Measurements from ENCODE around the gene FREM2. TPM values are rescaled to one million over a fixed set of nuclear protein-coding genes. Genes with fewer than 3 reads are reported as not detected.

The FREM2 gene
- polyA plus RNA-seq, 1 experiment: not detected

GRCh38 chr13:38730332-38730731, 43.5 kb downstream of the FREM2 start:
- Histone ChIP-seq H3K4me3 (ENCODE audit: low read depth, low read length) (no peak overlapping the region), H3K27me3 (ENCODE audit: control insufficient read depth, insufficient read depth, low read length) (no peaks in the 10 kb centered on the region), H3K36me3 (ENCODE audit: control insufficient read depth, insufficient read depth, low read length) (no peaks in the 10 kb centered on the region)
- POLR2A ChIA-PET: no interaction called here
- no peak for TF ChIP-seq CTCF (IDR thresholded peaks at IDR 0.05; ENCODE audit: insufficient read depth, low read depth, low read length)
- no peak for DNase-seq (ENCODE audit: low read depth)
- CTCF ChIA-PET: no interaction called here

- POLR2A ChIA-PET: no interaction called here
- DNase-seq (ENCODE audit: low read depth): no peak
- no peaks in the 10 kb centered on the region for H3K27me3 ChIP-seq (ENCODE audit: control insufficient read depth, insufficient read depth, low read length)
- no peak overlapping the region for H3K4me3 ChIP-seq (ENCODE audit: low read depth, low read length)
- CTCF ChIA-PET: no interaction called here
- H3K36me3 ChIP-seq (ENCODE audit: control insufficient read depth, insufficient read depth, low read length): no peaks in the 10 kb centered on the region
- no peak for TF ChIP-seq CTCF (IDR thresholded peaks at IDR 0.05; ENCODE audit: insufficient read depth, low read depth, low read length)
Measured at GRCh38 chr13:38733146-38733545, 46.3 kb downstream of the FREM2 start.

GRCh38 chr13:38735665-38736440, 49.0 kb downstream of the FREM2 start:
- Histone ChIP-seq H3K4me3 (ENCODE audit: low read depth, low read length) (no peak overlapping the region), H3K27me3 (ENCODE audit: control insufficient read depth, insufficient read depth, low read length) (no peaks in the 10 kb centered on the region), H3K36me3 (ENCODE audit: control insufficient read depth, insufficient read depth, low read length) (no peaks in the 10 kb centered on the region)
- ChIA-PET POLR2A (no interaction called here), CTCF (interaction anchor here (1.0 kb wide), 1 partner anchor 11 kb away, joined by 3 read pairs; no protein-coding TSS in a partner anchor)
- TF ChIP-seq CTCF (IDR thresholded peaks at IDR 0.05; ENCODE audit: insufficient read depth, low read depth, low read length): no peak
- no peak for DNase-seq (ENCODE audit: low read depth)

GRCh38 chr13:38743466-38743865, 56.6 kb downstream of the FREM2 start:
- H3K4me3 ChIP-seq (ENCODE audit: low read depth, low read length): no peak overlapping the region
- CTCF ChIA-PET: interaction anchor here (1.5 to 2.0 kb wide), 2 partner anchors 16 to 21 kb away, joined by 3 to 5 read pairs; no protein-coding TSS in a partner anchor
- H3K27me3 ChIP-seq (ENCODE audit: control insufficient read depth, insufficient read depth, low read length): no peaks in the 10 kb centered on the region
- H3K36me3 ChIP-seq (ENCODE audit: control insufficient read depth, insufficient read depth, low read length): no peaks in the 10 kb centered on the region
- POLR2A ChIA-PET: no interaction called here
- DNase-seq (ENCODE audit: low read depth): no peak
- no peak for TF ChIP-seq CTCF (IDR thresholded peaks at IDR 0.05; ENCODE audit: insufficient read depth, low read depth, low read length)

GRCh38 chr13:38752686-38753085, 65.8 kb downstream of the FREM2 start:
- CTCF ChIA-PET: no interaction called here

More at GRCh38 chr13:38752686-38753085, 65.8 kb downstream of the FREM2 start:
- Histone ChIP-seq H3K36me3 (ENCODE audit: control insufficient read depth, insufficient read depth, low read length) (no peaks in the 10 kb centered on the region), H3K4me3 (ENCODE audit: low read depth, low read length) (no peak overlapping the region), H3K27me3 (ENCODE audit: control insufficient read depth, insufficient read depth, low read length) (no peaks in the 10 kb centered on the region)
- POLR2A ChIA-PET: no interaction called here
- no peak for TF ChIP-seq CTCF (IDR thresholded peaks at IDR 0.05; ENCODE audit: insufficient read depth, low read depth, low read length)
- DNase-seq (ENCODE audit: low read depth): no peak

Data from BJ (cell line).